Endothelial cell (in vitro differentiated cells): ENCODE results near the gene CLCNKA. TPM values are rescaled to one million over a fixed set of nuclear protein-coding genes. Genes with fewer than 3 reads are reported as not detected.

Experiments
- DNase-seq: peaks from one replicate; pipeline ENCODE4 v3.0.0; 2021; ENCODE audit warnings: low spot score
- H3K27ac Mint-ChIP-seq: one replicate; pipeline ENCODE4 v1.8.0; 2021; ENCODE audit warnings: mixed read lengths, inconsistent platforms; ENCODE audit not compliant: unreplicated experiment
- H3K27me3 Mint-ChIP-seq: one replicate; pipeline ENCODE4 v1.8.0; 2021; ENCODE audit warnings: mild to moderate bottlenecking, moderate library complexity, mixed read lengths, inconsistent platforms; ENCODE audit not compliant: unreplicated experiment
- H3K36me3 Mint-ChIP-seq: one replicate; pipeline ENCODE4 v1.8.0; 2021; ENCODE audit warnings: mild to moderate bottlenecking, low read depth, mixed read lengths, inconsistent platforms; ENCODE audit not compliant: unreplicated experiment
- H3K4me1 Mint-ChIP-seq: one replicate; pipeline ENCODE4 v1.8.0; 2021; ENCODE audit warnings: mild to moderate bottlenecking, mixed read lengths, inconsistent platforms; ENCODE audit not compliant: unreplicated experiment
- H3K4me3 Mint-ChIP-seq: one replicate; pipeline ENCODE4 v1.8.0; 2021; ENCODE audit warnings: mild to moderate bottlenecking, mixed read lengths, inconsistent platforms; ENCODE audit not compliant: unreplicated experiment
- H3K9me3 Mint-ChIP-seq: one replicate; pipeline ENCODE4 v1.8.0; 2021; ENCODE audit warnings: mixed read lengths, inconsistent platforms; ENCODE audit not compliant: unreplicated experiment
- CTCF ChIP-seq: fragments of 200-600 bp; sonication (generic); IDR thresholded peaks from one replicate; pipeline ENCODE4 v1.5.0; 2021; ENCODE audit warnings: antibody characterized with exemption; ENCODE audit not compliant: unreplicated experiment
- total RNA-seq: library from RNA; stranded (reverse); fragmentation: NEBNext Ultra II Directional; extraction: Animal tissue kit (Norgen Biotek cat#: 25700); gene quantifications from one replicate; pipeline ENCODE4 v1.2.1, GENCODE V29; 2021; ENCODE audit not compliant: unreplicated experiment

CLCNKA gene
- total RNA-seq, 1 donor from 2014 or later: not detected

- no peaks in the 10 kb centered on the region for H3K9me3 Mint-ChIP-seq
- peaks cover 13% of the 10 kb centered on the region for H3K4me1 Mint-ChIP-seq
- DNase-seq: no peak
- H3K36me3 Mint-ChIP-seq: no peaks in the 10 kb centered on the region
- peaks cover 3% of the 10 kb centered on the region for H3K27me3 Mint-ChIP-seq
- TF ChIP-seq CTCF: no peak
- H3K4me3 Mint-ChIP-seq: no peak overlapping the region
- H3K27ac Mint-ChIP-seq: no peak overlapping the region
These were observed 61.6 kb downstream of the CLCNKA start for GRCh38 chr1:16083486-16083885.

Other genes with a start within 250 kb of the CLCNKA start
- gene UQCRHL, start 214.4 kb upstream of the CLCNKA start, total RNA-seq: 2.4 TPM
- gene SPEN, start 174.3 kb upstream of the CLCNKA start, total RNA-seq: 33.5 TPM
- 33.6 TPM for gene ZBTB17, start 45.9 kb upstream of the CLCNKA start, total RNA-seq
- gene SRARP, start 17.8 kb upstream of the CLCNKA start, total RNA-seq: 0.10 TPM
- not detected for gene HSPB7, start 4.0 kb upstream of the CLCNKA start, total RNA-seq
- 0.59 TPM for gene CLCNKB, start 21.7 kb downstream of the CLCNKA start, total RNA-seq
- 0.56 TPM for gene FAM131C, start 51.6 kb downstream of the CLCNKA start, total RNA-seq
- gene EPHA2, start 134.0 kb downstream of the CLCNKA start, total RNA-seq: 109 TPM
- 14.0 TPM for gene ARHGEF19, start 190.6 kb downstream of the CLCNKA start, total RNA-seq
- gene CPLANE2, start 215.1 kb downstream of the CLCNKA start, total RNA-seq: 3.6 TPM